Prostate gland (tissue), 2 donors: Measurements from ENCODE around the gene TBC1D22A. TPM values are rescaled to one million over a fixed set of nuclear protein-coding genes. Genes with fewer than 3 reads are reported as not detected.

ENCODE experiments used
- DNase-seq: peaks from one replicate; pipeline ENCODE4 v3.0.0-alpha.2; 2019; ENCODE audit warnings: low spot score
- H3K27ac ChIP-seq, 2 donors: fragments of 200-600 bp; sonication (generic); 2 replicates each; pipeline ENCODE4 v1.5.1; 2017 to 2019
- H3K27me3 ChIP-seq: fragments of 200-600 bp; sonication (generic); replicated peaks from 2 replicates; pipeline ENCODE4 v1.5.1; 2019; ENCODE audit not compliant: insufficient read depth
- H3K36me3 ChIP-seq, 2 donors: fragments of 200-600 bp; sonication (generic); 1 replicate in 1 of 2; 2 replicates in 1 of 2; pipeline versions ENCODE4 v1.5.1 to v1.8.1; 2017 to 2019
- H3K4me1 ChIP-seq: fragments of 200-600 bp; sonication (generic); replicated peaks from 2 replicates; pipeline ENCODE4 v1.5.1; 2019
- H3K4me3 ChIP-seq, 2 donors: fragments of 200-600 bp; sonication (generic); 2 replicates each; pipeline ENCODE4 v1.5.1; 2017 to 2019
- H3K9me3 ChIP-seq: fragments of 200-600 bp; sonication (generic); 2 replicates; pipeline ENCODE4 v1.5.1; 2017
- POLR2A ChIP-seq: fragments of 450-650 bp; IDR thresholded peaks from one replicate; pipeline ENCODE4 v1.6.1; 2016; ENCODE audit warnings: antibody characterized with exemption, mild to moderate bottlenecking
- POLR2AphosphoS5 ChIP-seq: sonication (generic); formaldehyde crosslinking; IDR thresholded peaks from one replicate; pipeline ENCODE4 v1.6.1; 2017; ENCODE audit warnings: antibody characterized with exemption
- WGBS: methylation state at CpG from one replicate; pipeline ENCODE4 v1.1.5; 2018; 5-methylcytosine and 5-hydroxymethylcytosine counted together
- intact Hi-C: fragments of 100-400 bp; cut with DNase I; formaldehyde crosslinking; loops from one replicate; pipeline ENCODE4 v1.14.2; 2022
- total RNA-seq, 2 donors: library from RNA; depleted of rRNA; stranded (reverse); fragments of >200 nt; gene quantifications; one replicate each; pipeline ENCODE4 v1.1.0, GENCODE V29; 2016
- TF ChIP-seq, protein P1 (sequence below), 4 experiments: fragments of 200-600 bp in 2 of 4; fragments of 450-650 bp in 2 of 4; sonication (generic) in 2 of 4; IDR thresholded peaks; 1 replicate in 3 of 4; 2 replicates in 1 of 4; pipeline ENCODE4 v1.5.1; 2016 to 2019; ENCODE audit warnings: antibody characterized with exemption in 4 of 4, mild to moderate bottlenecking in 2 of 4, moderate library complexity in 2 of 4

The TBC1D22A gene
- total RNA-seq, 2 donors from 2014 or later = 16.0 to 30.7 TPM

GRCh38 chr22:47067911-47068625 is 305.6 kb downstream of the TBC1D22A start:
- DNase-seq = no peak
- 97% methylated on average over 14 of the region's 14 CpGs for WGBS
- H3K4me3 ChIP-seq = no peak overlapping the region
- no peaks in the 10 kb centered on the region for H3K27me3 ChIP-seq
- no peak for TF ChIP-seq POLR2AphosphoS5
- no peak for TF ChIP-seq POLR2A
- TF ChIP-seq, protein P1, sequence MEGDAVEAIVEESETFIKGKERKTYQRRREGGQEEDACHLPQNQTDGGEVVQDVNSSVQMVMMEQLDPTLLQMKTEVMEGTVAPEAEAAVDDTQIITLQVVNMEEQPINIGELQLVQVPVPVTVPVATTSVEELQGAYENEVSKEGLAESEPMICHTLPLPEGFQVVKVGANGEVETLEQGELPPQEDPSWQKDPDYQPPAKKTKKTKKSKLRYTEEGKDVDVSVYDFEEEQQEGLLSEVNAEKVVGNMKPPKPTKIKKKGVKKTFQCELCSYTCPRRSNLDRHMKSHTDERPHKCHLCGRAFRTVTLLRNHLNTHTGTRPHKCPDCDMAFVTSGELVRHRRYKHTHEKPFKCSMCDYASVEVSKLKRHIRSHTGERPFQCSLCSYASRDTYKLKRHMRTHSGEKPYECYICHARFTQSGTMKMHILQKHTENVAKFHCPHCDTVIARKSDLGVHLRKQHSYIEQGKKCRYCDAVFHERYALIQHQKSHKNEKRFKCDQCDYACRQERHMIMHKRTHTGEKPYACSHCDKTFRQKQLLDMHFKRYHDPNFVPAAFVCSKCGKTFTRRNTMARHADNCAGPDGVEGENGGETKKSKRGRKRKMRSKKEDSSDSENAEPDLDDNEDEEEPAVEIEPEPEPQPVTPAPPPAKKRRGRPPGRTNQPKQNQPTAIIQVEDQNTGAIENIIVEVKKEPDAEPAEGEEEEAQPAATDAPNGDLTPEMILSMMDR (IDR thresholded peaks at IDR 0.05) = no peak
- H3K27ac ChIP-seq = no peak overlapping the region
- H3K9me3 ChIP-seq = no peaks in the 10 kb centered on the region
- no peaks in the 10 kb centered on the region for H3K4me1 ChIP-seq
- peaks cover 0 to 1% of the 10 kb centered on the region in 2 donors for H3K36me3 ChIP-seq
- intact Hi-C loops = no loop called here

GRCh38 chr22:47068626-47068996 is 306.2 kb downstream of the TBC1D22A start:
- intact Hi-C loops = no loop called here
- H3K36me3 ChIP-seq = no peaks in the 10 kb centered on the region
- H3K27me3 ChIP-seq = no peaks in the 10 kb centered on the region
- H3K4me3 ChIP-seq = no peak overlapping the region
- no peak for DNase-seq
- no peak overlapping the region for H3K27ac ChIP-seq
- TF ChIP-seq POLR2AphosphoS5 (no peak), POLR2A (no peak)
- TF ChIP-seq, protein P1 (IDR thresholded peaks at IDR 0.05) = no peak
- WGBS = 93% methylated on average over 5 of the region's 5 CpGs
- no peaks in the 10 kb centered on the region for H3K4me1 ChIP-seq
- no peaks in the 10 kb centered on the region for H3K9me3 ChIP-seq

DNA sequence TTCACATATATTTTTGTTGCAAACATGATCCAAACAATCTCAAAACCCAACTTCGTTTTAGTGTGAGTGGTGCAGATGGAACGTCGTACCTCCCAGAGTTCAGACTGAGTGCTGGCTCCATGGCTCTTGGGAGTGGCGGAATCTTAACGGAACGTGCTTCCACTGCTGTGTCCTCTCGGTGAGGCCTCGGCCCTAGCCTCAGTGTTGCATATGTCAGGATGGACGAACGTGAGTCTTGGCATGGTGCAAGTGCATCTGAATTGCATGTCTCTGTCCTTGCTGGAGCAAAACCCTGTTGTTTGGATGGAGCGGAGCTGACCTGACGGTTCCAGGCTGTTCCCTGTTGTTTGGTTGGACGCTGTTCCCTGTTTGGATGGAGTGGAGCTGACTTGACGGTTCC is 306.8 kb downstream of the TBC1D22A start:
- Histone ChIP-seq H3K9me3 (no peaks in the 10 kb centered on the region), H3K27ac (no peak overlapping the region), H3K4me1 (no peaks in the 10 kb centered on the region), H3K27me3 (no peaks in the 10 kb centered on the region), H3K4me3 (no peak overlapping the region), H3K36me3 (no peaks in the 10 kb centered on the region)
- TF ChIP-seq POLR2A (no peak), POLR2AphosphoS5 (no peak)
- TF ChIP-seq, protein P1 (IDR thresholded peaks at IDR 0.05) = no peak
- WGBS = 88% methylated on average over 14 of the region's 14 CpGs
- intact Hi-C loops = no loop called here
- DNase-seq = no peak

DNA sequence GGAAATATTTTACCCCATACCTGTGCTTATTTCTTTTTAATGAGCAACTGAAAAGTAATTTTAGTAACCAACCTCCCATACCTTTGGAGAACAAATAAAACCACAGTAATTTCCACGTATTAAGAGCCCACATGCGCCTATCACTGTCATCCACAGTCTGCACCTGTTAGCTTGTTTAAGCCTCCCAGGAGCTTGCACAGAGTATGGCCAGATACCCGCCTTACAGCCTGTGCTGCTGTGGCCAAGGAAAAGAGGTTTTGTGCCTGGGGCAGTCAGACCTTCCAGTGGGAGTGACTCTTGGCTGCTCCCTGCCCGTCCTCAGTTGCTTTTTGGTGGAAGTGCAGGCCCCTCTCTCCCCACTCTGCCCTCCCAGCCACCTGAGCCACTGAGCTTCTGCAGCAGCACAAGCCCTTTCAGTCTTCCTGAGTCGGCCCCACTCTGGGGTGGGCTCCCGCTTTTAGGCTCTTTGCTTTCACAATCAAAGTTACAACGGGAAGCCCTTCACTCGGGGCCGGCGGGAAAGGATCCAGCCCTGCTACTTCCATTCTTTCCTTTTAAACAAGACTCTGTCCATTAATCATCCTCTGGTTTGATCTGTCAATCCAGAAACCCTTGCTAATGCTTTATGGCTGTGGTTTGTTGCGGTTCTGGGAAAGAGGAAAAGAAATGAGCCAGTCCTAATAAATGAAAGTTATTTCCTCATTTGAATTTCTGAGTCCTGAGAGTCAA is 308.8 kb downstream of the TBC1D22A start:
- Histone ChIP-seq H3K36me3 (no peaks in the 10 kb centered on the region), H3K9me3 (no peaks in the 10 kb centered on the region), H3K4me1 (no peaks in the 10 kb centered on the region), H3K27me3 (no peaks in the 10 kb centered on the region), H3K27ac (no peak overlapping the region), H3K4me3 (no peak overlapping the region)
- intact Hi-C loops = no loop called here
- TF ChIP-seq POLR2AphosphoS5 (no peak), POLR2A (no peak)
- TF ChIP-seq, protein P1 (IDR thresholded peaks at IDR 0.05) = no peak
- 54% methylated on average over 11 of the region's 11 CpGs for WGBS
- DNase-seq = no peak
